PFSK-1 (cell line): ENCODE results near the gene IMPG2.

ENCODE experiments used
- FOXP2 ChIP-seq: optimal IDR thresholded peaks from 2 replicates; pipeline ENCODE3; 2011; ENCODE audit warnings: borderline replicate concordance, control low read depth, inconsistent platforms; ENCODE audit not compliant: insufficient read depth; ENCODE audit errors: extremely low read length, extremely low read depth
- POLR2AphosphoS5 ChIP-seq: IDR thresholded peaks from 2 replicates; pipeline ENCODE4 v1.6.1; 2012; ENCODE audit warnings: low read depth, mild to moderate bottlenecking, control low read depth, low read length, moderate library complexity
- REST ChIP-seq, 2 experiments: IDR thresholded peaks; 2 replicates each; pipeline versions ENCODE4 v1.6.1 to v1.8.0; 2011 to 2012; ENCODE audit warnings: low read depth in 2 of 2, low read length in 2 of 2, control low read depth in 1 of 2, inconsistent platforms in 1 of 2, mild to moderate bottlenecking in 1 of 2, moderate library complexity in 1 of 2; ENCODE audit not compliant: insufficient read depth in 1 of 2
- SIN3A ChIP-seq: IDR thresholded peaks from 2 replicates; pipeline ENCODE4 v1.6.1; 2012; ENCODE audit warnings: mild to moderate bottlenecking, low read length, moderate library complexity, borderline replicate concordance; ENCODE audit not compliant: insufficient read depth
- TAF1 ChIP-seq: IDR thresholded peaks from 2 replicates; pipeline ENCODE4 v1.6.1; 2012; ENCODE audit warnings: low read length, control low read depth, borderline replicate concordance; ENCODE audit not compliant: insufficient read depth

The IMPG2 gene

GRCh38 chr3:101244212-101244575, 76.2 kb downstream of the IMPG2 start:
- no peak for TF ChIP-seq REST (IDR thresholded peaks at IDR 0.05; ENCODE audit: insufficient read depth in 1 of 2, low read depth in 2 of 2, low read length in 2 of 2)

DNA sequence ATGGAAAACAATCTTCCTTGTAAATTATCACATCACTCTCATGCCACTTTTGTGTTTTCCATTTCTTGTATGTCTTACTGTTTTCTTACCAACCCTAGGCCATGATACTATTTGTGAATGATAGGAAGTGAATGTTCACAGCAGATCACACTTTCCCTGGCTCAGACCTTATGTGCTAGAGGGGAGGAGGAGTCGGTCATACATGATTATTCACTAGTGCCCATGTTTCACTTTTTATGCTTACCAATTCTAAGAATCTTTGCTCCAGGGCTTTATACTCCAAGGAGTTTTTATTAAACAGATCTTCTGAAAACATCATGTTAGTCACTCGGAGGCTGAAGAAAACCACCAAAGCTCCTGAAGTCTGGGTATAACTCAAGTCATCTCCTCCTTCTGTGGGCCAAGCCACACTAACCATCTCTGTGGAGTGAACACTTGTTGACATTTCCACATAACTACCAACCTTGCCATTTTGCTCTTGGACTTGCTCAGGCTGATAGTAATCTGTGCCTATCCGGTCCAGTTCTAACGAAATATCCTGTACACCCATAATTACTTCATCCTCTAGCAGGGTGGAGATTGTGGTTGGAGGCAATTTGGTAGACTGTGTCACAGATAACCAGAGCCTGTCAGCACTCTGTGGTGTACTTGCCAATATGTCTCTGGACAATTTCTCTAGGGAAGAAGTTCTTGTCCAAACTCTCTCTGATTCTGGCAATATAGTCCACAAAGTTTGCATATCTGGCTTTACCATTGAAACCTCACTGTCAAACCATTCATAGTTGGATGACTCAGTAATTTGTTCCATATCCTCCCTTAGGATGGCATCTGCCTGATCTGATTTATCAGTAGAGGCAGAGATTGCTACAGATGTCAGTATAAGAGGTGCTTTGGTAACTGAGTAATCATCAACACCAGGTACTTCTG, 76.8 kb downstream of the IMPG2 start:
- TF ChIP-seq TAF1 (no peak), FOXP2 (no peak), POLR2AphosphoS5 (no peak), SIN3A (no peak), REST (IDR thresholded peaks at IDR 0.05; ENCODE audit: insufficient read depth in 1 of 2, low read depth in 2 of 2, low read length in 2 of 2) (no peak)

DNA sequence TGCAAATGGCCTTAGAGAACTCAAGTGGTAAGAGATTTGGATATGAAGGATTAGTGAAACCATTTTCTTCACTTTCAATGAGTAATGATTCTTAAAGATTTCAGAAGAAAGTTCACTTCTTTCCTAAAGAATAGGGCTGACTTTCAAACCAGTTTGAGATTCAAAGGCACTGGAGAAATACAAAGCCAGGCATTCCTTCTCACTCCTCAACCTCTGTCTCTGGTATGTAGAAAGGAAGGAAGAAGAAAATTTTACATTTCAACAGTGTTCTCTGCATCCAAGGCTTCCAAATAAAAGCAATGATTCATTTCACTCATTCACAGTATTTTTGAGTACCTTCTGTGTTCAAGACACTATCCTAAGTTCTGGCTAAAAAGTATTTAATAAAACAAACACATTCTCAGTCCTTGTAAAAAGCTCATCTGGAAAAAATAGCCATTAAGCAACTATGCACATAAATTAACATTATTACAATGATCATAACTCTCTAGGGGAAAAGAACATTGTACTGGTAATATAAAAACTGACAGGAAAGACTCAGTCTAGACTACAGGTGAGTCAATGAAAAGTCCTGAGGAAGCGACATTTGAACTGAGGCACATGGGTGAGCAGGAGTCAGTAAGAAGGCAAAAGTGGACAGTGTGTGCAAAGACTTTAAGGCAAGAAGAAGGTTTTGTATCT, 79.5 kb downstream of the IMPG2 start:
- no peak for TF ChIP-seq POLR2AphosphoS5

DNA sequence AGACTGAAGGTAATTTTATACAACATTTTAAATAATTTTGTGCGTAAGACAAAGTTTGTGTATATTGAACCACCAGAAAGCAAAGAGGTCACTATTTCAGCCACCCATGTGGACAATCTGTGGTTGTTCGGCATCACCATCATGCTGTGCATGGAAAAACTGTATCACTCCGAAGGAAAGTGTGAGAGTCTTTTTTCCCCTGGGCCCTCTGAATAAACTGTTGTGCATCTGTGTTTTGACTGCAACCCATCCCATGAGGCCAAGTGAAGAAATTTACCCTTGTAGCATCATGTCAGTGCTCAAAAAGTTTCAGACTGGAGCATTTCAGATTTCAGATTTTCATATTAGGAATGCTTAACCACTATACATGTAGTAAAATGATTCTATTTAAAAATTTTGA, 85.3 kb downstream of the IMPG2 start:
- no peak for TF ChIP-seq SIN3A
- no peak for TF ChIP-seq POLR2AphosphoS5
- TF ChIP-seq FOXP2, result no peak
- TF ChIP-seq REST (IDR thresholded peaks at IDR 0.05; ENCODE audit: insufficient read depth in 1 of 2, low read depth in 2 of 2, low read length in 2 of 2), result no peak
- TF ChIP-seq TAF1, result no peak

DNA sequence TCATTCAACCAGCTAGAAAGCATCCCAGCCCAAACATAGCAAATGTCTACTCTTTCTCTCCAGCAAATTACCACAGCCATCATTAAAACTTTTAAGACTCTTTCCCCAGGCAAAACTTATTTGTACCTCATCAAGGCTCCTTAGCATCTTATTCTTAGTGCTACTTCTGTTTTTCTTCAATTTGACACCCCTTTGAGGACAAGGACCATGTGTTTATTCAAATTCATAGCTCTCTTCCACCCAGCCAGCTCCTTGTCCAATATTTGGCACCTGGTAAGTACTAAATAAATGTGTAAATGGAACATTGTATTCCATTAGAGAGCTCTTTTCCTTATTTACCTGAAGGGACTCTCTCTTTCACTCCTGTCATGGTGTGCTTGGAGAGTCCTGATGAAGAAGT, 89.8 kb downstream of the IMPG2 start:
- TF ChIP-seq REST (IDR thresholded peaks at IDR 0.05; ENCODE audit: insufficient read depth in 1 of 2, low read depth in 2 of 2, low read length in 2 of 2) (no peak), POLR2AphosphoS5 (no peak), SIN3A (no peak), FOXP2 (no peak), TAF1 (no peak)
